ENCODE measurements around the gene MKRN2OS.

The MKRN2OS gene

DNA sequence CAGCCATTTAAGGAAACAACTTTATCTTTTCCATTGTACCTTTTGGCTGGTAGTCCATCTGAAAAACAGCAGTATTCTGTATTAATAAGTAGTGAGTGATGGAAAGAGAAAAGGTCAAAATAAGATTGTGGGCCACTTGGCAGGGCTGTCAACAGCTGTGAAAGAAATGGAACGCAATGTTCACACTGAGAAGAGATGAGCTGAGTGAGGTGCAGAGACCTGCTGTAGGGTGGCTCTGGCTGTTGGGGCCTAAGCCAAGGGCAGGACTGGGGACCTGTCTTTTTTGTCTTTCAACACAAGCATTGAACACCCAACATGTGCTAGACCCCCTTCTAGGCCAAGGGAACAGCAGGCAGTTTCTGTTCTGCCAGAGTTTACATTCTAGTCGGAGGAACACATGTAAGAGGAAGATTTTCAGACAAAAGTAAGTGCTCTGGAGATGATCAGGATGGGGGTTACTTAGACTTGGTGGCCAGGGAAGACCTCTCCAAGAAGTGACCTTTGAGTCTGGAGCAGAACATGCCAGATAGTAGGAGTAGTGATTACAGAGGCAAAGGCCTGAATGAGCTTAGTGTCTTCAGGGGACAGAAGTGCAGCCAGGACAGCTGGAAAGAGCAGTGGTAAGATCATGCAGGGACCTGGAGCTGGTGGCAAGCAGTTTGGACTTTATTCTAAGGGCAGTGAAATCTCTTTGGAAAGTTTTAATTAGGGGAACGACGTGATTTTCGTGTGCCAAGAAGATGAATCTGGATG is 31.4 kb downstream of the MKRN2OS start:
- no peak for DNase-seq (ENCODE audit: low read depth)

DNA sequence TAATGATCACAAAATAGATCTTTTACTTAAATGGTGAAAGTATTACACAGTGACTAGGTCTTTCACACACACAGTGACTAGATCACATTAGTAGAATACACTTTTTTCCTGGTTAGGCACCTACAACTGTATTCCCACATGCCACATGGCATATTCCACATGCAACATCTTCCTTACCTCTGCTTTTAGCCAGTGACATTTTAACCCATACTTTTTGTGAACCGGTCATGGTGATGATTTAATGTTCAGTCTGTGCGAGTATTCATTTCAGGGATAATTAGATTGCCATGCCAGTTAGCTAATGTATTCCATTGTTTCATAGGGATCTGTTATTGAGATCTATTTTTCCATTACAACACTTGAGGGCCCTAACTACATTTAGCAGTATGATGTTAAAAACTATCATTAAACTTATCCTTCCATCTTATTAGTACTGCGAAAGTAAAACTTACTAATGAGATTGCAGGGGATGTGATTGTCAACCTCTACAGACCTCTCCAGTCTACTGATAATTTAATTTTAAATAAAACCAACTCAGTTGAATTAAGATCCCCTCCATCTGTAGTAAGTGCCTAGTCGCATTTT is 32.7 kb downstream of the MKRN2OS start:
- DNase-seq (ENCODE audit: low read depth), result no peak

DNA sequence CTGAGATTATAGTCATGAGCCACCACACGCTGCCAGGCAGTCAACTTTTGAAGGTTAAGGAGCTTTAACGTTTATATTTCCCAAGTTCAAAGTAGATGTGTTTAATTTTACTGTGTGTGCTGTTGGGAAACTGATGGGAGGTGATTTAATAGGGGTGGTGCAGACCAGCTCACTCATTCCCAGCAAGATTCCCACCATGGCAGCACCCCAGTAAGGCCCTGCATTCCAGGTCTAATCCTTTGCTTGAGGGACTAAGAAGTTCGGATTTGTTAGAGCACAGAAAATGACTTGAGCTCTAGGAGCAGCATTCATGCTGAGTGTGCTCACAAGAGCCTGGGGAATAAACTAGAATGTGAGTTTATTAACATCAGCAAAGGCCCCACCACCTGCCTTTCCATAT is 35.8 kb downstream of the MKRN2OS start:
- DNase-seq (ENCODE audit: low read depth), result no peak

DNA sequence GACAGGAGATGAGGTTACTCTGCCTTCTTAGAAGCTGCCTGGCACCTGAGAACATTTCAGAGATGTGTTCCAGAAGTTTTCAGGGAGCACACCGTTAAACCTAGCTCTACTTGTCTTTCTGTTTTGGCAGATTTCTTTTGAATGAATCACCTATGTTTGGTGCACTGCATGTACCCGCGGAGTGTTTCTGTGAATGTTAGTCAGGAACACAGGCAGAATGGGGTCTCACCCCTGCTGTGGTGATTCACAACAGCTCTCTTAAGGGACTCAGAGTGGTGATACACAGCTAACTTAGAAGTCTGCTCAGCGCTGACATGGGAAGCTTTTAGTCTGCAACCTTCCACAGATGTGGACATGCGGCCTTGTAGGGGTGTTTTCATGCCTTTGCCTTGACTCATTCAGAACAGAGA is 37.0 kb downstream of the MKRN2OS start:
- DNase-seq (ENCODE audit: low read depth), result peak; percentile 98

DNA sequence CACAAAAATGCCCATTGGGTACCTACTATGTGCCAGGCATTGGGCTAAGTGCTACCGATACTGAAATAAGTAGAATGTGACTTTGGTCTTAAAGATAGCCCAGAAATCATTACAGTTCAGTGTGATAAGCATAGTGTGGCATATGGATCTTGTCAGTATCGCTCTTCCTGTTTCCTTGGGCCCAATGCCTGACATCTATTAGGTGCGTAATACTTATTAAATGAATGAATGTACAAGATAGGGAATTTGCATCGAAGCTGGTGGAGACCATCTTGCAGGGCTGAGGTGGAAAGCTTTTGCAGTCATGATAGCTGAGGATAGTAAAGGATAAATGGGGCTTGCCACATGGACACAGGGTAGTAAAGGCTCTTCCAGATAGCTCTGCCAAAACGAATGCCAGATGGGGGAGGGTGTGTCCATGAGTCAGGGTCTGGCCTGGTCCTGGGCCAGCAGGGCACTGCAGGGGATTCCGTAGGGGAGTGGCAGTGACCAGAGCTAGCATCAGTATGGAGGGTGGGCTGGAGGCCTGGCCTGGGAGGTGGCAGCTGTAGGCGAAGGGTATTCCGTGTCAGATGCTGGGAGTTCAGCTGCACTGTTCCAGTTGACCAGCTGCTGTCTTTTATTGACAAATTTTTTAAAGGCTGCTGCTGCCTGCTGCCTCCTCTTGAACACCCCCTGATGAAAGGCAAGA is 37.6 kb downstream of the MKRN2OS start:
- peak; percentile 75 for DNase-seq (ENCODE audit: low read depth)

DNA sequence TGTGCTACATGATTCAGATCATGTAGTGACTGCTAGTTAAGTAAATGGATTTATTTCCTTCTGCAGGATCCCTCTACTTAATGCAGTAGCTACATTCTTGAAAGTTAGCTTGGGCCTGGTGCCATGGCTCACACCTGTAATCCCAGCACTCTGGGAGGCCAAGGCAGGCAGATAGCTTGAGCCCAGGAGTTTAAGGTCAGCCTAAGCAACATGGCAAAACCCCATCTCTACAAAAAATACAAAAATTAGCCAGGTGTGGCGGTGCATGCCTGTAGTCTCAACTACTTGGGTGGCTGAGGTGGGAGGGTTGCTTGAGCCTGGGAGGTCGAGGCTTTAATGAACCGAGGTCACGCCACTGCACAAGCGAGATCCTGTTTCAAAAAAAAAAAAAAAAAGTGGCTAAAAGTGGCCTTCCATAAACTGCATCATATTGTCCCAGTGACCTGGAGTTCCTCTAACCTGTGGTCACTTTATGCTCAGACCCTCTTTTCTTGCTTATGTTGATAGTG is 39.0 kb downstream of the MKRN2OS start:
- DNase-seq (ENCODE audit: low read depth), result no peak

DNA sequence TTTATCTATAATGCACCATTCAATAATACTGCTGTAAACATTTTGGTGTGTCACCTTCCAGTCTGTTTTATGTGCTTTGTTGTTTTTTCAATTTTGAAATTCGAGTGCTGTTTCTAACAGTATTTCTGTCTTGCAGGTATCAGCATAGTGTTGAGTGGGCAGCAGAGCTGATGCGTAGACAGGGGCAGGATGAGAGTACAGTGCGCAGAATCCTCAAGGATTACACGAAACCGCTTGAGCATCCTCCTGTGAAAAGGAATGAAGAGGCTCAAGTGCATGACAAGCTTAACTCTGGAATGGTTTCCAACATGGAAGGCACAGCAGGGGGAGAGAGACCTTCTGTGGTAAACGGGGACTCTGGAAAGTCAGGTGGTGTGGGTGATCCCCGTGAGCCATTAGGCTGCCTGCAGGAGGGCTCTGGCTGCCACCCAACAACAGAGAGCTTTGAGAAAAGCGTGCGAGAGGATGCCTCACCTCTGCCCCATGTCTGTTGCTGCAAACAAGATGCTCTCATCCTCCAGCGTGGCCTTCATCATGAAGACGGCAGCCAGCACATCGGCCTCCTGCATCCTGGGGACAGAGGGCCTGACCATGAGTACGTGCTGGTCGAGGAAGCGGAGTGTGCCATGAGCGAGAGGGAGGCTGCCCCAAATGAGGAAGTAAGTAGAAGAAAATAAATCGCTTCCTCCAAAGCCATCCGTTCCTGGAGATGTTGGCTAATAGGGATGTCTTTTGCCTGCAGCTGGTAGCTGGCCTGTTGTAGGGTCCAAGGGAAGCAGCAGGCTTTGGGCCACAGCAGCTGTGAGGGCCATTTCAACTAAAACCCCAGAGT is 42.0 kb downstream of the MKRN2OS start:
- no peak for DNase-seq (ENCODE audit: low read depth)

DNA sequence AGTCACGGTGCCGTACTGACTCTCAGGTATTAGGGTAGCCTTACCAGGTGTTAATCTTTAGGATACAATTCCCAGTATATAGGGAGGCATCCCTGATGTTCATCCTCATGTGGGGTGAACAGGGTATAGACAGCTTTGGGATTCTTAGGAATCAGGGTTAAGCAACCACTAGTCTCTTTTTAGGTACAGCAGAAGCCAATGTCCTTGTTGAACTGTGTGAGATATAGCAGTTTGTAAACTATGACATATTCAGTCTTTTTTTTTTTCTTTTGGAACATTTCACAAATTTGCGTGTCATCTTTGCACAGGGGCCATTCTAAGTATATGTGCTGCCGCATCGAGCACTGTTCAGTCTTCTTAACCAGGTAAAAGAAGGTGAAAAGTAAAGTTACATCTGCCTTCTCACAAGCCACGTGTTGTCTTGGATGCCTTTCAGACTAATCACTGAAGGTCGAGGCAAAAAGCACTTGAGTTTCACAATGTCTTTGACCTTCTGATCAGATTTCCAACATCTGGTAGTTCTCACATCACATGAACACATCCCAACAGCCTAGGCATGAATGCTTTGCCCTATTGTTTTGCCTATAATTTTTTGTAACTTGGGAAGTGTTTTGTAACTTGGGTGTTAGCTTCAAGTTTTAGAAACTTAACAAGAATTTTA is 43.8 kb downstream of the MKRN2OS start:
- DNase-seq (ENCODE audit: low read depth), result peak; percentile 47

DNA sequence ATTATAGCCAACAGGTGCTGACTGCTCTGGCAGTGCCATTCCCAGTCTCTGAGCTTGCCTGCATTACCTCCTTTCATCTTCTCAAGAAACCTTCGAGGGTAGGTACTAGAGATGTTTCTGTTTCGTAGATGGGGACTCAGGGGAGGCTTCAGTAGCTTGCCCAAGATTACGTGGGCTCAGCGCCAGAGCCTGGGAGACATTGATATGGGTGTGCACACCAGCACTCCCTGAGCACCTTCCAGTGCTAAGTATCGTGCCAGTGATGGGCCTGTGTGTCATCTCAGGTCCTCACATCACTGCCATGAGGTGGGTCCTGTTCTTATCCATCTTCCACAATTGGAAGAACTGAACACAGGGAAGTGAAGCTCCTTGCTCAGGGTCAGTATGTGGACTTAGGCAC is 45.8 kb downstream of the MKRN2OS start:
- no peak for DNase-seq (ENCODE audit: low read depth)

DNA sequence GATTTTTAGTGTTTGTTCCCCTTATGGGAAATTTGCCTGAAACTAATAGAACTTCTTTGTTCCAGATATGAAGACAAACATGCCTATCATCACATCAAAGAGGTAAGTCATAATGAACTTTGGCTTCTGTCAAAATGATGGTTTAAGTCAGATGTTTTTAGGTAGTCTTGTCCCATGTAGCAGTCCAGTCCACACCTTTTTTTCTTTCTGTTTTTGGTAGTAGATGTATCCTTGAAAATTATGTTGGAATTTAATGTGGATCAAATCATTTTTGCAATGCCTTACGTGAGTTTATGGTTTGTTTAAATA is 48.9 kb downstream of the MKRN2OS start:
- no peak for DNase-seq (ENCODE audit: low read depth)

DNA sequence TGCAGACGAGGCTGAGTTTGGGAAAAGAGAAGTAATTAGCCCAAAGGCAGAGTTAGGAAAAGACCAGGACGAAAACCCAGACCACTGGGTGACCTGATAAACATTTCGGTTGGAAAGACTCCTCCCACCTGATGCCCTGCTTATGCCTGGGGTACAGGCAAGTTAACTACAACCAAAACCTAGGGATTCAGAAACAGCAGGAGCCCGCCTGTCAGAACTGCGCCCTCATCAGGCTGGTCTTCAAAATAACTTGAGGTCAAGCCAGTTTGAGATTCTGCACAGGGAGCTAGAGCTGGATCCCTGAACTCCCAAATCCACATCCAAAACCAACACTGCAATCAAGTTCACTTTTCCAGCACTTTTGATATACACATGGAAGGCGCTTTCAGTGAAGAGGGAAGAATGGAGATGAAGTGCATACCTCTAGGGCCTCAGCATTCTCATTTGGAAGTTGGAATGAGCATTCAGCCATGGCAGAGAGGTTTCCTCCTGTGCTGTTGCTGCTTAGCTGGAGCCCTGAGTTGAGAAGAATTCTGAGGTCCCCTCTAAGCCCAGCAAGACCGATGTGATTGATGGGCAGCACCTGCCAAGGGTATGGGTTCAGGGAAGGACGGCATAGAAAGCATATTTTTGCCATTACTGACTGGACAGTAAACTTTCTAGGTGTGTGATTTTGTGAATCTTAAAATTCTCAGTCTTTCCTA is 49.4 kb downstream of the MKRN2OS start:
- DNase-seq (ENCODE audit: low read depth), result peak; percentile 8

DNA sequence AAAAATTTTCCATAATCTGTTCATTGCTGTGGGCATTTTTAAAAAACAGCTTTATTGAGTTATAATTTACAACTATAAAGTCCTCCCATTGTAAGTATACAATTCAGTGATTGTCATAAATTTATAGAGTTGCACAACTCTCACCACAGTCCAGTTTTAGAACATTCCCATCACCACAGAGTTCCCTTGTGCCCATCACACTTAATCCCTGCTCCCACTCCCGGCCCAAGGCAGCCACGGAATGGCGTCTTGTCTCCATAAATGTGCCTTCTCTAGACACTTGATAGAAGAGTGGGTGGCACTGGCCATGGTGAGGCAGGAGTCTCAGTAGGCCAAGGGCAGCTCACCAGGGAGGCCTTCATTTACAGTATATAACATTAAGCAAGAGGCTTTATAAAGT is 54.8 kb downstream of the MKRN2OS start:
- no peak for DNase-seq (ENCODE audit: low read depth)

DNA sequence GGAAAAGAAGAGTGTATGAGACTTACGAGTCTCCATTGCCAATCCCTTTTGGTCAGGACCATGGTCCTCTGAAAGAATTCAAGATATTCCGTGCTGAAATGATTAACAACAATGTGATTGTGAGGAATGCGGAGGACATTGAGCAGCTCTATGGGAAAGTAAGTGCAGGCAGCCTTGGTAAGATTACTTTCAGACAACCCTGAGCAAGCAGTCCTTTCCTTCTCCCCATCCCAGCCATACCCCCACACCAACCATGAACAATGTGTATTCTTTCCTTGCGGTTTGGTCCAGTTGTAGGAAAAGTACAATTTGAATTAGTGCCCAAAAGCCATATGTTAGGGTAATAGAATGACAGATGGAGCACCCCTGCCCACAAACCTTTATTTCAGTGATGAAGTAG is 55.5 kb downstream of the MKRN2OS start:
- DNase-seq (ENCODE audit: low read depth), result no peak
